GM19099 (cell line): Measurements from ENCODE around the gene GSTM2.

Source experiments
- POLR2A ChIP-seq: IDR thresholded peaks from 3 replicates; pipeline ENCODE4 v1.6.1; 2011; ENCODE audit warnings: low read depth; ENCODE audit not compliant: insufficient read length; ENCODE audit errors: extremely low read depth

GSTM2 gene

DNA sequence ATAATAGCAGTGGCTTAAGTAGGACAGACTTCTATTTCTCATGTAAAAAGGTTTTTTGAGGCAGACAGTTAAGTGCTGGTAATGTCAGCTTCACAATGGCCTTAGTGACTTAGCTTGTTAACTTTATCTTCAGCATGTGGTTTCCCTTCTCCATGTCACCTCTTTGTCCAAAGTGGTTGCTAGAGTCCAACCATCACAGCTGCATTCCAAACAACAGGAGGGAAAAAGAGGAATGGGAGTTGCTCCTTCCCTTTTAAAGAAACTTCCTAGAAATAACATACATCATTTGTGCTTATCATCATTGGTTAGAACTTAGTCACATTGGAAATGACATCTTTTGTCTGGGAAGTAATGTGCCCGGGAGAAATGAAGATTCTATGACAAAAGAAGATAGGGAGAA is 54.1 kb downstream of the GSTM2 start:
- no peak for TF ChIP-seq POLR2A

DNA sequence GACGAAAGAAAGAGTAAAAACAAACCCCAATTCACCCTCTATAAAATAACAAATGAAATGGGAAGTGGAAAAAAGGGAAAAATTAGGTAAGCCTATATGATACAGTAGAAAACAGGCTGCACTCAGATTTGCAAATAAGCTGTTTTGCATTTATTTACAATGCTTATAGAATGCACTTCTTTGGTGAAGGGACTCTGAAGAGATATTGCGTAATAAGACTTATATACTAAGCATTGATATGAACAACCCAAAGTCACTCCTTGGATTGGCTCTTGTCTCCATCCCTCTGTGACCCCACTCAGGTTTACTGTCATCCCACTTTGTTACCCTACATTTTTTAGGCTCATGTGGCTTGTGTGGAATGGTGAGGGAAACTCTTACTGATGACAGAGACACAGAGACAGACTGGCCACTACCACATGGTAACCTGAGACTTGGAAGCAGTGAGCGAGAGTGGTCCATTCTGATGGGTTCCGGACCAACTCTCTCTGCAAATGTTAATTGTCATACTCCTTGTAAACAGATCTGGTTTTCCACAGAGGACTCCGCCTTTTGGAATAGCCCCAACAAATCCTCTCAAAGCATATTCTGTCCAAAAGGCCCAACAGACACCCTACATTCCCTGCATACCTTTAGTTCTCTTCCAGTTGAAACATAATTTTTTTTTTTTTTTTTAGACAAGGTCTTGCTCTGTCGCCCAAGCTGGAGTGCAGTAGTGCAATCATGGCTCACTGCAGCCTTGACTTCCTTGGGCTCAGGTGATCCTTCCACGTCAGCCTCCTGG is 55.2 kb downstream of the GSTM2 start:
- no peak for TF ChIP-seq POLR2A
